DND-41 (cell line): ENCODE measurements around the gene GPR153.

Experiments used
- CTCF ChIP-seq: IDR thresholded peaks from 2 replicates; pipeline ENCODE4 v1.5.1; 2012; ENCODE audit warnings: borderline replicate concordance, low read length, moderate library complexity, mild to moderate bottlenecking; ENCODE audit not compliant: poor library complexity, severe bottlenecking; ENCODE audit errors: extremely low read depth
- EZH2 ChIP-seq: IDR thresholded peaks from 3 replicates; pipeline ENCODE4 v1.6.1; 2012; ENCODE audit warnings: borderline replicate concordance, low read depth, mild to moderate bottlenecking, moderate library complexity, low read length, inconsistent platforms; ENCODE audit not compliant: severe bottlenecking

- TF ChIP-seq CTCF (no peak), EZH2 (no peak)
These were observed 40.6 kb upstream of the GPR153 start for GRCh38 chr1:6301526-6301925.
